HG03469 (cell line): Measurements from ENCODE around the gene VMP1.
"Not testable (repeated sequence)": the region's sequence is repeated elsewhere in the genome, so short reads cannot be mapped to it uniquely, and the experiment has no call there.

Source experiments
- ATAC-seq: cut with Tn5 transposase; IDR thresholded peaks from one replicate; pipeline ENCODE4 v1.9.1; 2021; ENCODE audit warnings: mild to moderate bottlenecking, moderate library complexity, moderate number of reproducible peaks; ENCODE audit not compliant: unreplicated experiment

The VMP1 gene

DNA sequence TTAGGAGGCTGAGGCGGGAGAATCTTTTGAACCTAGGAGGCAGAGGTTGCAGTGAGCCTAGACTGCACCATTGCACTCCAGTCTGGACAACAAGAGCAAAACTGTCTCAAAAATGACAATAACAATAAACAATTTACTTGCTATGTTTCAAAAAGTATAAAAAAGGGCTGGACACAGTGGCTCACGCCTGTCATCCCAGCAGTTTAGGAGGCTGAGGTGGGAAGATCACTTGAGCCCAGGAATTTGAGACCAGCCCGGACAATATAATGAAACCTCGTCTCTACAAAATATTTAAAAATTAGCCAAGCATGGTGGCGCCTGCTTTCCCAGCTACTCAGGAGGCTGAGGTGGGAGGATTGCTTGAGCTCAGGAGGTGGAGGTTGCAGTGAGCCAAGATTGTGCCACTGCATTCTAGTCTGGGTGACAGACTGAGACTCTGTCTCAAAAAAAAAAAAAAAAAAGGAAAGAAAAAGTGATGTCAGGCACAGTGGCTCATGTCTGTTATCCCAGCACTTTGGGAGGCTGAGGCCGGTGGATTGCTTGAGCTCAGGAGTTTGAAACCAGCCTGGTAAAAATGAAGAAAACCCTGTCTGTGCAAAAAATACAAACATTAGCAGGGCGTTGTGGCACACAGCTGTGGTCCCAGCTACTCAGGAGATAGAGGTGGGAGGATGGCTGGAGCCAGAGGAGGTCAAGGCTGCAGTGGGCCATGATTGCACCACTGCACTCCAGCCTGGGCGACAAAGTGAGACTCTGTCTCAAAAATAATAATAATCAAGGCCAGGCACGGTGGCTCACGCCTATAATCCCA lies 146.7 kb downstream of the VMP1 start:
- ATAC-seq: not testable (repeated sequence)

DNA sequence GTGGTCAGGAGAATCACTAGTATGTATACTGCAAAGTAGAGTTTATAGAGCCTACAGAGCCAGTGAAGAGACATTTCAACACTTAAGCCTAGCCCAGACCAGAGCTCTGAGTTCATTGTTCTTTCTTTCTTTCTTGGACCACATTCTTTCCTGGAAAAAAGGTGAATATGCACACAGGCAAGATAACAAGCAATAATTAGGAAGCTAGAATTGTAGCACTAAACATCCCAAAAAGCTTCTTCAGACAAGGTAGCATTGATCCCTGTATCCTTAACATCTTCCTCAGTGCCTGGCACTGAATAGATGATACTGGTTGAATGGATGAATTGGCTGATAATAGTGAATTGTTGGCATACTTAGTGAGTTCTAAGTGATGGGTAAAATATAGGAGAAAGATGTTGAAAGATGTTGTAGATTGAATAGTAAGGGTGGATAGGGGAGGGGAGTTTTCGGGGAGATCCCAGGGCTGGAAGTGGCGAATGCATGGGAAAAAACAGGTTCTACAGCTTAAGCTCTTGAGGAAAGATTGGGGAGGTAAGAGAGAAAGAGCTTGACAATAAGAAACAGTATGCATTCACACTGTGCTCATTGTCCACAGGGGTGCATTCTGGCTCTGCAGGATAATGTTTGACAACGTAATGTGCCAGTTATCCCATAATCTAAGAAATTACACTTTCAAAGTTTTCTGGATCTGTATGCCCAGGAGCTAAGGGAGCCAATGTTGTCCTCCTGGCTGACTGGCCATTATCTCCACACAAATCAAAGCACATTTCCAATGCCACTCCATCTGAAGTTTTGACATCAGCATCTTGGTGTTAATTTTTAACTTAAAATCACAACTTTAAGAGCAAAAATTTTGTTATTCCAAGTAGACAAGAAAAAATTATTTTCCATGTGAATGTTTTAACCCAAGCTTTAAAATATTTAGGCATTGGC lies 149.7 kb downstream of the VMP1 start:
- no peak for ATAC-seq

DNA sequence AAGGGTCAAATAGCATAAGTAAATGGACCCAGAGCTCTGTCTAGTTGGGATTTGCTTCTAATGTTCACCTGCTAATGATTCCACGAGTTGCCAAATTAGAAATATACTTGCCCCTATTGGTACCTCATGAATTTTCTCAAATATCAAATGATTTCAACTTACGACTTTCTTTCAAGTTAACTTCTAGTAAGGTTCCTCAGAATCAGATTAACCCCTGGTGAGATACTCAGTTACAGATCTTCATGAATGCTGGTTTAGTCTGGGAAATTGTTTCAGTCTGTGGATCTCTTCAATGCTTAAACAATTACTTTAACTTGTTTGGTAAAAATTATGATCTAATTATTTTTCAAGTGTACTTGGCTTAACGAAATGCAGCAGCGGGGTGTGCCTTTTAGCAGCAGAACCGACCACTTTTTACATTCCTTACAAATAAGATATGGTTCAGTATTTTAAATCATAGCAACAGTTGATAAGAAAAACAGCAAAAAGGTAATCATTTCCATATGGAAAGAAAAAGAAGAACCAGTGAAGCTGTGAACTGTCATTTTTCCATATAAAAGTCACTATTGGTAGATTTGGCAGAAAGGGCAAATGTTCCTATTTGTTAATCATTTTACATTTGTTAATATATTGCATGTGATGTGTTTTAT lies 150.8 kb downstream of the VMP1 start:
- no peak for ATAC-seq

DNA sequence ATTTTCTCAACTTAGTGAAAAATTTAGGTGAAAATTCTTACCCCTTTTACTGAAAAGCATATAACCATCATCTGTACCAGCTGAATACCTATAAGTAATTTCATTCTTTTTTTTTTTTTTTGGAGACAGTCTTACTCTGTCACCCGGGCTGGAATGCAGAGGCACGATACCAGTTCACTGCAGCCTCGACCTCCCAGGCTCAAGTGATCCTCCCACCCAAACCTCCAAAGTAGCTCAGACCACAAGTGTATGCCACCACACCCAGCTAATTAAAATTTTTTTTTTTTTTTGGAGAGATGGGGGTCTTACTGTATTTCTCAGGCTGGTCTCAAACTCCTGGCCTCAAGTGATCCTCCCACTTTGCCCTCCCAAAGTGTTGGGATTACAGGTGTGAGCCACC lies 151.5 kb downstream of the VMP1 start:
- ATAC-seq: no peak

DNA sequence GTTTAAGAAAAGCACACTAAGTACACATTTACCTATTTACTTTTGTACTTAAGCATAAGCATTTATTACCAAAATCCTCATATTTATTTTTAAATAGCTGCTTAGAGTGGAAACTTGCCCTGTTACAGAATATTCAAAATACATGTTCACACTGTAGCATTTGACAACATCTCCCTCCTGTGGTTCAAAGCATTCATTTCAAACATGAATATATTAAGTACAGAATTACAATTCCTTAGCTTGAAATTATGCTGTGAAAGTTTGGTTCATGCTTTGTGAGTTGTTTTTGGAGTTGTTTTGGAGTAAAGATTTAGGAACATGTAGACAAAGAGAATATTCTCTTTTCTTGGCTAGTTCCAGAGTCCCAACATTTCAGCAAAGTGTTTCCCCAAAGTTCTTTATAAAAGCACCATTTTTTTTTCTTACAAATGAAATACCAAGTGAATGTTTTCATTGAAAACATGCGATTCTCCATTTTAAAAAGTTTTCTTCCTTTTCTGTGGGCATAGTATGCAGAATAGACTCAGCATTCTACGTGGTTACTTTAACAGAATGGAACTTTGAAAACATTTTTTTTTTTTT lies 152.1 kb downstream of the VMP1 start:
- ATAC-seq: no peak

DNA sequence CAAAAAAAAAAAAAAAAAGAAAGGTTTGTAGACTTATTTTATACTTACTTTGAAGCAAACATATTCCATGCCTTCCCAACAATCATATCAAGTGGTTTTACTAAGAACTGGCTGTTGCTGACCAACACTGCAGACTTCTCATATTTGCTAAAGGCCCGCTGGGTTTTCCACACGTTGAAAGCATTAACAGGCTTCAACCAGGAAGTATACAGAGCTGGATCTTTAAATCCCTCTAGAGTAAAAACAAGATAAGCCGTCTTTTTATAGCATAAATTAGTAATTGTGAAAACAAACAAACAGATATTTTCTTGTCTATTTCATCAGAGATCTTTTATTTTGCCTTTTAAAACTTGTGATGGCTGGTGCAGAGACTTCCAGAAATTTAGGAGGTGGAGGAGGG lies 156.2 kb downstream of the VMP1 start:
- no peak for ATAC-seq

DNA sequence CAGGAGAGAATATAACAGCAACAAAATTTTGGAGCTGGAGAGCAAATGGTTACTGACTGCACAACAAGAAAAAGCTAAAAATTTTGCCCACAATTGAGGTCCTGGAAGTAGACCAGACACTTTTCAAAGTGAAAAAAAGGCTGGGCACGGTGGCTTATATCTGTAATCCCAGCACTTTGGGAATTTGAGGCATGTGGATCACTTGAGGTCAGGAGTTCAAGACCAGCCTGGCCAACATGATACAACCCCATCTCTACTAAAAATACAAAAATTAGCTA lies 162.4 kb downstream of the VMP1 start:
- no peak for ATAC-seq

DNA sequence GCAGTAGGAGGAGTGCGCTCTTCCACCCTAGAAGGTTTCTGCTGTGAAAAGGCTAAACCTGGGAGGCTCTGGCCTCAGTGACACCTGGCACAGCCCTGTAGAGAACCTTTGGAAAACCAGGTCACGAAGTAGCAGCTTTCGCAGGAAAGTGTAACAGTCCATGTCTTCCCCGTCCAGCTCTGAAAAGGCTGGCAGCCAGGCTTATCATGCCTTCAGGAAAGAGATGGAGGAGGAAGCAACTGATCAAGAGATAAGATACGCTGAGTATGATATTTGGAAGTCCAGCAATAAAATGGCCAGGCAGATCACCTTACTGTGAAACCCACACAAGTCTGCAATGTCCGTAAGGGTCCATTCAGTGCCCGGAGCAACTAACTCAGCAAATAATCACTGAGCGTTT lies 163.0 kb downstream of the VMP1 start:
- no peak for ATAC-seq

DNA sequence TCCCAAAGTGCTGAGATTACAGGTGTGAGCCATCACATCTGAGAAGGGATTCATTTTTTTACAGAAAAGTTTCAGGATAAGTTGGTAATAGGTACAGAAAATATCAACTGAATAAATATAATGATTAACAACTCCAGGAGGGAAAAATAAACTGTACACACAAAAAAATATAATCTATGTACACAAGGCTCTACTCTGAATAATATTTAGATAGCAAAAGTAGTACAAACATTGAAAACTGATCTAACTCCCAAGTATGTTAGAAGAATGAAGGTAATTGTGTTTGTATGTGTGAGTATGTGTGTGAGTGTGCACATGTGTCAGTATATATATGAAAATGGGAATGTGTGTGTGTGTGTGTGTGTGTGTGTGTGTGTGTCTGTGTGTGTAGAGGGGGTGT lies 164.9 kb downstream of the VMP1 start:
- no peak for ATAC-seq

DNA sequence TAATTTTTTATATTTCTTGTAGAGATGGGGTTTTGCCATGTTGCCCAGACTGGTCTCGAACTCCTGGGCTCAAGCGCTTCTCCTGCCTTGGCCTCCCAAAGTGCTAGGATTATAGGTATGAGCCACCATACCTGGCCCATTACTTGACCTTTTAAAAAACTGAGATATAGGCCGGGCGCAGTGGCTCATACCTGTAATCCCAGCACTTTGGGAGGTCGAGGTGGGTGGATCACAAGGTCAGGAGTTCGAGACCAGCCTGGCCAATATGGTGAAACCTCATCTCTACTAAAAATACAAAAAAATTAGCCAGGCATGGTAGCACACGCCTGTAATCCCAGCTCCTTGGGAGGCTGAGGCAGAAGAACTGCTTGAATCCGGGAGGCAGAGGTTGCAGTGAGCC lies 166.0 kb downstream of the VMP1 start:
- ATAC-seq: not testable (repeated sequence)

DNA sequence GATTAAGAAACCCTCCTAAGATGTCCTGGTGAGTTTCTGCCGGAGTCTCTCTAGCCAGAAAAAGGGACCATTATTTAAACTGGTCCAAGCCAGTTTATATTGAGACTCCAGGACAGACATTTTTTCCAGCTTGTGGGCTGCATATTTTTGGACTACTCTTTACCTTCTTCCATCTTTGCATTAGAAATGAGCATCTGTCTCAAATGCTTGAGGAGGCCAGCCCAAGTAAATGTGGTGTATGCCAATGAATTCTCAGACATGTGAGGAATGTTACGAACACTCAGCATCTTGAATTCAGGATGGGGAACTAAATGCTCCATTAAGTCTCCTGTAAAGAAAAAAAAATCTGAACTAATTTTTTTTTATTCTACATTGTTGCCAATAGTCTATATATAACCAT lies 166.9 kb downstream of the VMP1 start:
- no peak for ATAC-seq

DNA sequence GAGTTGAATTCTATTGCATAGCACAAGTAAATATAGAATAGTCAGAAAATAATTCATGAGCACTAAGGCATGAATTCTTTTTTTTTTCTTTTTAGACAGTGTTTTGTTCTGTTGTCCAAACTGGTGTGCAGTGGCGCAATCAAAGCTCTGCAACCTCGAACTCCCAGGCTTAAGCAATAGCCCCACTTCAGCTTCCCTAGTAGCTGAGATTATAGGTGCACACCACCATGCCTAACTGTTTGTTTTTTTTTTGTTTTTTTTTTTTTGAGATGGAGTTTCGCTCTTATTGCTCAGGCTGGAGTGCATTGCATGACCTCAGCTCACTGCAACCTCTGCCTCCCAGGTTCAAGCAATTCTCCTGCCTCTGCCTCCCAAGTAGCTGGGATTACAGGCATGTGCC lies 168.7 kb downstream of the VMP1 start:
- no peak for ATAC-seq

DNA sequence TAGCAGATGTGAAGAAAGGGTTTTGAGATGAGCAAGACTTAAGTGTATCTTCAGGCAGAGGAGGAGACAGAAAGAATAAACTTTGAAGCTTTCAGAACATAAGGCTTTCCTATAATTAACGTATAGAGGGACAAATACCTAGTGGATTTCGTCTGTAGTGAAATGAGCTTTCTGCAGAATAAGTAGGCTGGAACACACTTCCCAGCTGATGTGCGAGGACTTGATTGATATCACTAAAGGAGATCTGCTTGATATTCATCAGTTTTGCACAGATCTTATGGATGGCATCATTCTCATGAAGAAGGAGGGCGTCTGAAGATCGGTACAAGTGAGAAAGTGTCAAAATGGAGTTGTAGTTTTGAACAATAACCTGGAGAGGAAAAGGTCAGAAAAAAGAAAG lies 170.5 kb downstream of the VMP1 start:
- no peak for ATAC-seq

DNA sequence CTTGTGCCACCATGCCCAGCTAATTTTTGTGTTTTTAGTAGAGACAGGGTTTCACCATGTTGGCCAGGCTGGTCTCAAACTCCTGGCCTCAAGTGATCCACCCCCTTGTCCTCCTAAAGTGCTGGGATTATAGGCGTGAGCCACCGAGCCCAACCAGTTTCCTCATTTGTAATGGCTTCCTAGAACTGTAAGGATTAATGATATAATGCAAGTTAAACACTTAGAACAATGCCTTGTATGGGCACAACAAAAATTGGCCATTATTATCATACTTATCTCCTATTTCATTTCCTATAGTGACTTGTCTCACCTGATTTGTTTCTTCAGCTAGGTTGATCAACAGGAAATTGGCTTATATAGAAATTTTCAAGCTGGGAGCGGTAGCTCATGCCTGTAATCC lies 171.2 kb downstream of the VMP1 start:
- ATAC-seq: no peak

DNA sequence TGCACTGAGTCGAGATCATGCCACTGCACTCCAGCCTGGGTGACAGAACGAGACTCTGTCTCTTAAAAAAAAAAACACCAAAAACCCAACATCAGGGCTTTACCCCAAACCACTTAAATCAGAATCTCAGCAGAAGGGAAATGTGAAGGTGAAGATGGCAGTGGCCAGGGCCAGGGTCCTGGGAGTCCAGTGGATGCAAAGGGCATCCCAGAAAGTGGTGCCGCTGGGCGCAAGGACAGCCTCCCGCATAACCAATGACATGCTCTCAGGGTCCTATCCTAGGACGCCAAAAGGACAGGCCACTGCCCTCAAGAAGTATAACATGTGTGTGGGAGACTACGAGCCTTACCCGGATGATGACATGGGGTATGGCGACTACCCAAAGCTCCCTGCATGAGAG lies 177.4 kb downstream of the VMP1 start:
- no peak for ATAC-seq

DNA sequence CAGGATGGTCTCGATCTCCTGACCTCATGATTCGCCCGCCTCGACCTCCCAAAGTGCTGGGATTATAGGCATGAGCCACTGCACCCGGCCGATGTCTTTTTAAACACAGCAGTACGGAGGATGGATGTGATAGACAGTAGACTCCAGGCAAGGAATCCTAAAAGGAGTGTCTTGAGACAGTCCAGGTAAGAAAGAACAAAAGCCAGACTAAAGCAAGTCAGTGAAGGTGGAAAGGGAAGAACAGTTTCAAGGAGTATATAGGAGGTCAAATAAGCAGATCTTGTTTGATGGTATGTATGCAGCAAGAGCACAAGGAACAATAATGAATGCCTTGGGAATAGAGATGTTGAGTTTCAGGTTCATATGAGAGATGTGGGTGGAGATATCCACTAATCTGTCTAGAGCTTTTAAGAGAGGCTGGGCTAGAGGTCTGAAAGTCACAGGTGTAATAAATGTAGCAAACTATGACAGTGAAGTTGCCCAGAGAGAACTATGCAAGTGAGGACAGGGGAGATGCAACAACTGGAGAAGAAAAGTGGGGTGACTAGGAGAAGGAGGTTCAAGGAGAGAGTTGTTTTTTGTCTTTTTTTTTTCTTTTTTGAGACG lies 180.8 kb downstream of the VMP1 start:
- ATAC-seq: no peak

DNA sequence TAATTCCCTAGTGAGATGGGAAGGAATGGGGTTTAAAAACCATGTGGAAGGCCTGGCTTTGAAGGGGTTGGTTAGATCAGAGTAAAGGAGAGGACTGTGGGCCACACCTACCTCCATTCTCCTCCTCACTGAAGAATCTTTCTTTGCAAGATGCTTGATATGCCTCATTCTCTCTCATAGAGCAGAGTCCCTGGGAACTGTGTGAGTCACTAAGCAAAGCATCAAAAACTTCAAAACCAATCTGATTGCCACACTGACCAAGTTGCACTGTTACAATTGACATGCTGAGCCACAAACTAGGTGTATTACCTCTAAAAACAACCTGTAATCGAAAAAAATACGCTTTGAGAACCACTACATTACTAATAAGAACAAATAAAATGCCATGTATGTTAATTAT lies 183.3 kb downstream of the VMP1 start:
- ATAC-seq: no peak
